ENCODE data around the gene ZFC3H1. TPM values are rescaled to one million over a fixed set of nuclear protein-coding genes. Genes with fewer than 3 reads are reported as not detected.
"Not testable (repeated sequence)": the region's sequence is repeated elsewhere in the genome, so short reads cannot be mapped to it uniquely, and the experiment has no call there.

Gene ZFC3H1, protein sequence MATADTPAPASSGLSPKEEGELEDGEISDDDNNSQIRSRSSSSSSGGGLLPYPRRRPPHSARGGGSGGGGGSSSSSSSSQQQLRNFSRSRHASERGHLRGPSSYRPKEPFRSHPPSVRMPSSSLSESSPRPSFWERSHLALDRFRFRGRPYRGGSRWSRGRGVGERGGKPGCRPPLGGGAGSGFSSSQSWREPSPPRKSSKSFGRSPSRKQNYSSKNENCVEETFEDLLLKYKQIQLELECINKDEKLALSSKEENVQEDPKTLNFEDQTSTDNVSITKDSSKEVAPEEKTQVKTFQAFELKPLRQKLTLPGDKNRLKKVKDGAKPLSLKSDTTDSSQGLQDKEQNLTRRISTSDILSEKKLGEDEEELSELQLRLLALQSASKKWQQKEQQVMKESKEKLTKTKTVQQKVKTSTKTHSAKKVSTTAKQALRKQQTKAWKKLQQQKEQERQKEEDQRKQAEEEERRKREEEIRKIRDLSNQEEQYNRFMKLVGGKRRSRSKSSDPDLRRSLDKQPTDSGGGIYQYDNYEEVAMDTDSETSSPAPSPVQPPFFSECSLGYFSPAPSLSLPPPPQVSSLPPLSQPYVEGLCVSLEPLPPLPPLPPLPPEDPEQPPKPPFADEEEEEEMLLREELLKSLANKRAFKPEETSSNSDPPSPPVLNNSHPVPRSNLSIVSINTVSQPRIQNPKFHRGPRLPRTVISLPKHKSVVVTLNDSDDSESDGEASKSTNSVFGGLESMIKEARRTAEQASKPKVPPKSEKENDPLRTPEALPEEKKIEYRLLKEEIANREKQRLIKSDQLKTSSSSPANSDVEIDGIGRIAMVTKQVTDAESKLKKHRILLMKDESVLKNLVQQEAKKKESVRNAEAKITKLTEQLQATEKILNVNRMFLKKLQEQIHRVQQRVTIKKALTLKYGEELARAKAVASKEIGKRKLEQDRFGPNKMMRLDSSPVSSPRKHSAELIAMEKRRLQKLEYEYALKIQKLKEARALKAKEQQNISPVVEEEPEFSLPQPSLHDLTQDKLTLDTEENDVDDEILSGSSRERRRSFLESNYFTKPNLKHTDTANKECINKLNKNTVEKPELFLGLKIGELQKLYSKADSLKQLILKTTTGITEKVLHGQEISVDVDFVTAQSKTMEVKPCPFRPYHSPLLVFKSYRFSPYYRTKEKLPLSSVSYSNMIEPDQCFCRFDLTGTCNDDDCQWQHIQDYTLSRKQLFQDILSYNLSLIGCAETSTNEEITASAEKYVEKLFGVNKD (N-terminal part only)
- 7.7 and 12.0 TPM in 2 replicates for total RNA-seq (2014; rRNA removed; shearing (Covaris generic))

DNA sequence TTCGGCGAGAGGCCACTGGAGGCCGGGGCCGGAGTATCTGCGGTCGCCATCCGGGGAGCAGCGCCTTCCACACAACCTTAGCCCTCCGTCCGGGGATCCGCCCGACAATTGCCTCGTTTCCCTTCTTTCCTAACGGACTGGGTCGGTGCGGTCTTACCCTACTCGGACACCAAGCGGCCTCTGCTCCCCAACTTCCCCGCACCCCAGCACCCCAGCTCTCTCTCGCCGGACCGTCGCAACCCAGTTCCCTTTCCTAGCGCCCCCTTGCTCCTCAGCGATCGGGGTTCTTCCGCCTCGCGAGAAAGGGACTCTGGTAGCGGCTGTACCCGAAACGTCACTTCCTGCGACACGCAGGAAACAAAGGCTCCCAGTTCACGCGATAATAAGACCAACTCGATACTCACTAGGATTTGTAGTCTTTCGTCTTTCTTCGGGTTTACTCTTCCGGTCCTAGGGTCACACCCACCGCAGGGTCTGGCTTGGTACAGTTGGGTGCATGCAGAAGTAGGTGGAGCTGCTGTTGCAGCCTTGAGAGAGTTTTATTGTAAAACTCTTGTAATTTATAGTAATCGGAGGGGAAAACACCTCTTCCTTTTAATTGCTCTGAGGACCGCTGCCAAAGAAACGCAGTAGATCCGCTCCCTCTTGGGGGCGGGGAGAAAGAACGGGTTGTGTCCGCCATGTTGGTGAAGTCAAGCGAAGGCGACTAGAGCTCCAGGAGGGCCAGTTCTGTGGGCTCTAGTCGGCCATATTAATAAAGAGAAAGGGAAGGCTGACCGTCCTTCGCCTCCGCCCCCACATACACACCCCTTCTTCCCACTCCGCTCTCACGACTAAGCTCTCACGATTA, at the start of gene ZFC3H1, which contains the start of gene THAP2:
Gene ZFC3H1, minus strand, starts transcription at position 288 of the 850 bp plus-strand sequence. Its CDS starts 238 bp downstream, at position 50.
Gene THAP2, plus strand, starts transcription at position 741 of the 850 bp plus-strand sequence. CDS start 209 bp downstream, outside the sequence.
- peak; percentile 99 for DNase-seq (ENCODE audit: low read depth)

DNA sequence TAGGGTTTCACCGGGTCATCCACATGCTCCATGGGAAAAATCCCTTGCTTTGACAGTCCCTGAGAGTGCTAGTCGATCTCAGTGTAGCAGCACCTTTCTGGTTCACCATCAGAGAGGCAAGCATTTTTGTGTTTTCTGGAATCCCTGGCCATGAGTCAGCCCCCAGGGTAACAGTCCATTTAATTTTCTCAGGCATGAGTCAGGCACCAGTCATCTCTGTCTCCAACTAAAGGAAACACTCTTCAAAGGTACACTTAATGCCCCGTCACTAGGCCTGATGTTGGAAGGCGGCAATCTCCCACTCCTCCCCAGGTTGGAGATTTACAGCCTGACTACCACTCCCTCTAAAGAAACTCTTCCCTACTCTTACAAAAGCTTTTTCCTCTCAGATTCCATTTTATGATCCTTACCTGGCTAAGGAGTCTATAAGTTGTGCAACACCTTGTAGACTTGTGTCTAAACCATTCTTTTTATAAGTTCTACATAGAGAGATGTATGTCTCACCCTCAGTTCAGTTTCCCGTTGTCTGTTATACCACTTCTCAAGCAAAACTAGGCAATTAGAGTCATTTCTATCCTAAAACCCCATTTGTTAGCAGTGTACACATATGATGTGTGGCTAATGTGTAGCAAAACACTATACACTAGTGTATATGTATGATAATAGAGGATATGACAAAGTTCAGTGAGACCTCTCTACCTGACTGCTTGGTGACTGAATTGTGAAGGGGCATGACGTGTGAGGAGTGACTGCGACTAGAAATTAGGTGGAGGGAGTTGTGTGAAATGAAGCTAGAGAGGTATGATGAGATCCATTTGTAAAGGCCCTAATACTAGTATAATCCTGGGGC, 46.9 kb upstream of the ZFC3H1 start:
- DNase-seq (ENCODE audit: low read depth), result peak; percentile 80

DNA sequence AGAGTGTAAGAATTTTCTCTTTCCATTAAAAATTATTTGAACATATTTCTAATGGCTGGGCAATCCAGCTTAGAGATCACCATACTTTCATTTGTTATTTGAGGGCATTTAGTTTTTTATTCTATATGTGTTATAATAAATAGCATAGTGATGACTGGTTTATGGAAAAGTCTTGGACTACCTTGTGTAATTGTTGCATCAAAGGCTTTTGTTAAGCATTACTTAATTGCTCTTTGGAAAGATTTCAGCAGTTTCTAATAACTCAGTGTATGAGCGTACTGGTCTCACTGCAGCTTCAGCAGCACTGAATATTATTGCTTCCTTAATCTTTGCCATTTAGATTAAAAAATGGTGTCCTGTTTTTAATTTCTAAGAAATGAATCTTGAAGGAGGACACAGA, 45.0 kb upstream of the ZFC3H1 start:
- no peak for DNase-seq (ENCODE audit: low read depth)

DNA sequence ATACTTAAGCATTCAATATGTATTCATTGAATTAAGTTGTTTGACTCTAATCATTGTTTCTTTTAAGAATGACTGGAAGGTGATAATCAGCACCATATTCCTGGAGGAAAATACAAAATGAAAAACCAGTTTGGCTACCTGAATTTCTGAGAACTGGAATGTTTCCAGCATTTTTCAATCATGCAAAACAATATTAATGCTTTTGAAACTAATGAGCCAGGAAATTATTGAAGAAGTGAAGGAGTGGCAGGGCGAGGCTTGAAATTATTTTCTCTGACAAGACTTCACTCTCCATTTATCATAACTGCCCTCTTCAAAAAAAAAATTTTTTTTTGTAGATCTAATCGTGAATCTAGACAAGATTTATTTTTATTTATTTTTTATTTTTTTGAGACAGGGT, 41.3 kb upstream of the ZFC3H1 start:
- DNase-seq (ENCODE audit: low read depth), result no peak

DNA sequence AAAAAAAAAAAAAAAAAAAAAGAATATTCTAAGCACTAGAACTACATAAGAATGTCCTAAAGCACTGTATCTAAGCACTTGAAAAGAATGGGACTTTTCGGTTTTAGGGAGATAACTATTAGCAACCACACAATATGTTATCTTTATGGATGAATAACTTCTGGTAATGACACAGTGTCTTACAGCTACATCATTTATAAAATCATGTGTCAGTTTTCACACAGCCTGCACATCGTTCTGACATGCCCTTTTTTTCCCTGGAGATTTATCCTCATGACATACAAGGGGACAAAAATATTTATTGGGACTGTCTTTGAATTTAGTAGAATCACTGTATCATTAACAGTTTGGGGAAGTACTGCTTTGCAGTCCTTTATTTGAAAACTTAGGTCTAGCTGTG, 39.6 kb upstream of the ZFC3H1 start:
- DNase-seq (ENCODE audit: low read depth), result no peak

DNA sequence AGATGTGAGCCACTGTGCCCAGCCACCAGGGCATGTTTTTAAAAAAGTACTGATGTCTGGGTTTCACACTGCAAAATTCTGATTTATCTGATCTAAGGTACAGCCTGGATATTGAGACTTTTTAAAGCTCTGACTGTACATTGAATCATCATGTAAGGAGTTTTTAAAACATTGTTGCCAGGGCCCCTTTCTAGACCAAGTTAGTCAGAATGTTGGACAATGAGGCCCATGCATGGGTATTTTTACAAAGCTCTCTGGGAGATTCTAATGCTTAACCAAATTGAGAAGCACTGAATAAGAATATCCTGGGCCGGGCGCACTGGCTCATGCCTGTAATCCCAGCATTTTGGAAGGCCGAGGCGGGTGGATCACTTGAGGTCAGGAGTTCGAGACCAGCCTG, 38.9 kb upstream of the ZFC3H1 start:
- no peak for DNase-seq (ENCODE audit: low read depth)

DNA sequence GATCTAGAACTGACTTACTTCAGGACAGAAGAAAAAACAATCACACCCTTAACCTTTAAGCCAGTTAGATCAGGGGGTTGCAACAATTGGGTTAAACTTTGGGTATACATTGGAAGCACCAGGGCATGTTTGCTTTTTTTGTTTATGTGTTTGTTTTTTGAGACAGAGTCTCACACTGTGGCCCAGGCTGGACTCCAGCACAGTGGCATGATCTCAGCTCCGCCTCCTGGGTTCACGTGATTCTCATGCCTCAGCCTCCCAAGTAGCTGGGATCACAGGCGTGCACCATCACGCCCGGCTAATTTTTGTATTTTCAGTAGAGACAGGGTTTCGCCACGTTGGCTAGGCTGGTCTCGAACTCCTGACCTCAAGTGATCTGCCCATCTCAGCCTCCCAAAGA, 38.5 kb upstream of the ZFC3H1 start:
- not testable (repeated sequence) for DNase-seq (ENCODE audit: low read depth)

DNA sequence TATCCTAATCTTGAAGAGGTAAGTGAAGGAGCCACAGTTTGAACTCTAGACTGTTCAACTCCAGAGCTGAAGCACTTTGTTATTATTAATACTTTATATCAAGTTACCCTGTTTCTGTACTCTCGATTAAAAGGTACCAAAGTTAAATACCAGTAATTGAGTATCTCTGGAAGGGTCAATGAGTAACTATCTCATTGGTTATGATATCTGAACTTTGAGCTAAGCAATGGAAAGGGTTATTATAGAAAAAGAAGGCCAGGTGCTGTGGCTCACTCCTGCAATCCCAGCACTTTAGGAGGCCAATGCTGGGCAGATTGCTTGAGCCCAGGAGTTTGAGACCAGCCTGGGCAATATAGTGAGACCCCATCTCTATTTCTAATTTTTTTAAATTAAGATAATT, 32.1 kb upstream of the ZFC3H1 start:
- DNase-seq (ENCODE audit: low read depth), result no peak

DNA sequence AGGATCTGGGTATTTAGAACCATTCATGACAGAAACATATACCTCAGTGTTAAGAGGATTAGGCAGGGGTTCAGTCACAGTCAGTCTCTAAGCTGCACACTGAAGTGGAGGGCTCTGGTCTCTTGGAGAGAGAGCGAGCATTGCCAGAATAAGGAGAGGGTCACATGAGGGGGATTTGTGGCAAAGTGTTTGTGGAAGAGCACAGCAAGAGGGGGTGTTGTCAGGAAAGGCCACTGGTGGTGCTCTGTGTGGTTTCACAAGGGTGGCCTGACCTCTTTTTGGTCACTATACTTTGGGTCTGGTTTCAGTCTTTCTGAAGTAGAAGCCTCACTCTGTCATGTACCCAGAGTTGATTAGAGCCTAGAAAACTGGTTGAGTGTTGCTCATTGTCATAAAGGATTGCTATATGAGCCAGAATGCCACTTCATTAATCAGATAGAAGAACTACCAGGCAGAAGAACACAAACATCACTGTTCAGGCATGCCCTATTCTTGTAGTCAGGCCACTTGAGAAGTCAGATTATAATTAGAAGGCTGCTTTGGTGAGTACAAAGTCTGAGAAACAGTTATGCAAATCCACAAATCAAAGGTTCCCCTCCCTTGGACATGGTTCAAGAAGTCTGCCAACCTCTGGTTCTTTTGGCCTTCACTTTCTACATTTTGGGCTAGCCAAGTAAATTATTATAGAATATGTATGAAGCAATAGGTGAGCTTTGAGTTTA, 30.6 kb upstream of the ZFC3H1 start:
- DNase-seq (ENCODE audit: low read depth), result no peak

DNA sequence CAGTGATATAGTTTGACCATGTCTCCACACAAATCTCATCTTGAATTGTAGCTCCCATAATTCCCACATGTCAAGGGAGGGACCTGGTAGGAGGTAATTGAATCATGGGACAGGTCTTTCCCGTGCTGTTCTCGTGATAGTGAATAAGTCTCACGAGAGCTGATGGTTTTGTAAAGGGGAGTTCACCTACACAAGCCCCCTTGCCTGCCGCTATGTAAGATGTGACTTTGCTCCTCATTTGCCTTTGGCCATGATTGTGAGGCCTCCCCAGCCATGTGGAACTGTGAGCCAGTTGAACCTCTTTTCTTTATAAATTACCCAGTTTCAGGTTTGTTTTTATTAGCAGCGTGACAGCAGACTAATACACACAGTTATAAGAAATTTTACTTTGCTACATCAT, 30.0 kb upstream of the ZFC3H1 start:
- not testable (repeated sequence) for DNase-seq (ENCODE audit: low read depth)

DNA sequence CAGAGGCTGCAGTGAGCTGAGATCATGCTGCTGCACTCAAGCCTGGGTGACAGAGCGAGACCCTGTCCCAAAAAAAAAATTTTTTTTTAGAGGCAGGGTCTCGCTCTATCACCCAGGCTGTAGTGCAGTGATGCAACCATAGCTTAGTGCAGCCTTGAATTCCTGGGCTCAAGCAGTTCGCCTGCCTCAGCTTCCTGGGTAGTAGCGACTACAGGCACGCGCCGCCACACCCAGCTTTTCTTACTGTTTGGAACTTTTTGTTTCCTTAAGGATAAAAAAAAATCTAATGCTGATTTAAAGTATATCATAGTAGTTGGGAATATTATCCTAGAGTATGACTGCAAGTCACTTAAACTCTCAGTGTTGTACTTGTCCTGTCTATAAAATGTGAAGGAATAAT, 29.5 kb upstream of the ZFC3H1 start:
- no peak for DNase-seq (ENCODE audit: low read depth)

DNA sequence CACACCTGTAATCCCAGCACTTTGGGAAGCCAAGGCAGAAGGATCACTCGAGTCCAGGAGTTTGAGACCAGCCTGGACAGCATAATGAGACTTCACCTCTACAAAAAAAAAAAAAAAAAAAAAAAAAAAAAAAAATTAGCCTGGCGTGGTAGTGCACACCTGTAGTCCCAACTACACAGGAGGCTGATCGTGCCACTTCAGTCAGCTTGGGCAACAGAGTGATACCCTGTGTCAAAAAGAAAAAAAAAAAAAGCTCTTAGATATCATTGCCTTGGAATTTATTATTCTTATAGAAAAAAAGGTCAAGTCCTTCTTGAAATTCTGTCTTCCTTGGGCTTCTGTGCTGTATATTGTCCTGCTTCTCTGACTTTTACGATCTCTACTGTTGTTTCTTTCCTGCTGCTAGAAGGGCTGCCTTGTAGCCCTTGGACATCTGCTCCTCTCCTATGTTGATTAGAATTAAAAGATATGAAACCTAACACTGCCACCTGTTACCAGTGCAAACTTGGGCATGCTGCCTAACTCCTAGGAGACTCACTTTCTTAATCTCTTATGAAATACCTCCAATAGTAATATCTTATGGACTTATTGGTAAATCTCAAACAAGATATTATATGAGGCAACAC, 28.0 kb upstream of the ZFC3H1 start:
- no peak for DNase-seq (ENCODE audit: low read depth)

DNA sequence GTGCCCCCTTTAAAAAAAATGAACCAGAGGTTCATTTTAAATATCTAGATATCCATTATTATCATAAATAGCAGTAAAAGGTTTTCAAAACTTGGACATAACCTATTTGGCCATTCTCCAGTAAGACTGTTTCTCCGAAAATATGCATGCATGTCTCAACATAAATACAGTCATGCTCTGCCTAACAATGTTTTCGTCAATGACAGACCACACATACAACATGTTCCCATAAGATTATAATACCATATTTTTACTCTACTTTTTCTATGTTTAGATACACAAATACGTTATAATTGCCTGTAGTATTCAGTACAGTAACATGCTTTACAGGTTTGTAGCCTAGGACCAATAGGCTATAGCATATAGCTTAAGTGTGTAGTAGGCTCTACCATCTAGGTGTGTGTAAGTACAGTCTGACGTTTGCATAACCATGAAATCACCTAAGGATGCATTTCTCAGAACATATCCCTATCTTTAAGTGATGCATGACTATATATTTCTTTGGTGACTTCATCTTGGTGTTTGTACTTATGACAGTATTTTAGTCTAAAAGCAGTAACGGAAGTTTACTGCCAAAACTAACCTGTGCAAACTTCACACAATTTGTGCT, 25.4 kb upstream of the ZFC3H1 start:
- no peak for DNase-seq (ENCODE audit: low read depth)

DNA sequence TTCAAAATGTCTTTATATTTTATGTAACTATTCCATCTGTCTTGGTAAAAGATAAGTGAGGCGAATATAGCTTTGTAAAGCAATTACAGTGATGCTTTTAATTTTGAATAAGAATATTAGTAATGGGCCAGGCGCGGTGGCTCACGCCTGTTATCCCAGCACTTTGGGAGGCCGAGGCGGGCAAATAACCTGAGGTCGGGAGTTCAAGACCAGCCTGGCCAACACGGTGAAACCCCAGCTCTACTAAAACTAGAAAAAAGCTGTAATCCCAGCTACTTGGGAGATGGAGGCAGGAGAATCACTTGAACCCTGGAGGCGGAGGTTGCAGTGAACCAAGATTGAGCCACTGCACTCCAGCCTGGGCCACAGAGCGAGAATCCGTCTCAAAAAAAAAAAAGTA, 23.5 kb upstream of the ZFC3H1 start:
- DNase-seq (ENCODE audit: low read depth), result not testable (repeated sequence)

DNA sequence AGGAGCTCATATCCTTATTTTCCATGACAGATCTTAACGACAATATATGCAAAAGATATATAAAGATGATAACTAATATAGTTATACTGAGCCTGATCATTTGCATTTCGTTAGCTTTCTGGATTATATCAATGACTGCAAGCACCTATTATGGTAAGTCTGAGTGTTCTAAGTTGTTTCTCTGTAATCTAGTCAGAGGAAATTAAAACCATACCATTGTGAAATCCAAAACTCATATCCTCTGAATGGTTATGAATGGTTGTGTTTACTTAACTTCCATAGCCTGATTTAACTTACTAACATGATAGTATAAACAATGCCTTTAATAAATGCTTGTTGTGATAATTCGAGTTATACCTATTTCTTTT, 23.0 kb upstream of the ZFC3H1 start:
- DNase-seq (ENCODE audit: low read depth), result no peak

DNA sequence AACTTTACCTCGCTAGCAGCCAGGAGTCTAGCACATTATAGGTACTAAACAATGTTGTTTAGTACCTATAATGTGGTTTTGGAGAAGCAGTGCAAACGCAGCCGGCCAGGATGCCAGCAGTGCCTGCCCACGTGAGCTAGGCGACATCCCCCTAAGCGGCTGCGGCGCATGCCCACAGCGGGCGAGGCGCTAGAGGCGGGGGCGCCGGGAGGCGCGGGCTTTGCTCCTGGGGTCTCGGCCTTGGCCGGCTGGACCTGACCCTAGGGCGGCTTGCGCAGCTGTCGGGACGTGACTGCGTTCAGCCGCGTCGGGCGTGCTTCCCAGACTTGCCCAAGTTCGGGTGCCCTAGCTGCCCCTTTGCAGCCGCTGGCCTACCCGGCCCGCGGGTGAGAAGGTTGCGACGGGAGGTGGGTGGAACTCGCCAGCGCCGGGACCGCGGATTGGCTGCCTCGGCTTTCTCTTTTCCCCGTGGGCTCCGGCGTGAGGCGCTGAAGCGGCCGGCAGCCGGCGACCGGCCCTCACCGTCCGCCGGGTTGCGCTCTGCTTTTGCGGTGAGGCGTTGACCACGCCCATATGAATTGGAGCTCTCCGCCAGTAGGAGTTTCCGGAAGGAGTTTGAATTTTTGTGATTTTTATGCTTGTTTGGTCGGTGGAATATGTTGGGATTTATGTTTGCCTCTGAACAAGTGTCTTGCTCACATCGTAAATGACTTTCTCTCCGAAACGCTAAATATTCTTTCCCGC, 22.4 kb upstream of the ZFC3H1 start, which contains the start of gene TMEM19:
Gene TMEM19, plus strand, starts transcription at position 169 of the 744 bp plus-strand sequence. CDS start 599 bp downstream, outside the sequence.
- peak; percentile 89 for DNase-seq (ENCODE audit: low read depth)

DNA sequence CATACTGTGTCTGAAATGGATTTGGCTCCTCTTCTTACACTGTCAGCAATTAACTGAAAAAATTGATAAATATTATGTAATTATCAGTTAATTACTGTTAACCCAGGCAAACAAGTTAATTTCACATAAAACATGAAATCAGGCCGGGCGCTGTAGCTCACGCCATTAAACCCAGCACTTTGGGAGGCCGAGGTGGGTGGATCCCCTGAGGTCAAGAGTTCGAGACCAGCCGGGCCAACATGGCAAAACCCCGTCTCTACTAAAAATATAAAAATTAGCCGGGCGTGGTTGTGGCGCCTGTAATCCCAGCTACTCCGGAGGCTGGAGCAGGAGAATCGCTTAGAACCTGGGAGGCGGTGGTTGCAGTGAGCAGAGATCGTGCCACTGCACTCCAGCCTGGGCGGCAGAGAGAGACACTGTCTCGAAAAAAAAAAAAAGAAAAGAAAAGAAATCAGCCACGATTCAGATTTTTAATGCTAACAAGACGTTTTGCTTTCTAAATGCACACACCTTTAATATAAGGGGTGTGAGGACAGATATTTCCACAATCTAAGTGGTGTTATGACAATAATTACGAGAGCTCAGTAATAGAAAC, 21.8 kb upstream of the ZFC3H1 start:
- DNase-seq (ENCODE audit: low read depth), result no peak

All from RPMI7951 (cell line).